Gastrocnemius medialis (tissue), 4 donors: ENCODE data around the gene XYLT1.

Experiments used
- CTCF ChIP-seq, 5 experiments: fragments of 450-650 bp in 3 of 5; fragments of 200-600 bp in 2 of 5; sonication (generic) in 2 of 5; IDR thresholded peaks in 4 of 5; conservative IDR thresholded peaks in 1 of 5; 1 replicate in 4 of 5; 2 replicates in 1 of 5; pipeline ENCODE4 v1.5.1; 2016 to 2019; ENCODE audit warnings: antibody characterized with exemption in 5 of 5, mild to moderate bottlenecking in 3 of 5, moderate library complexity in 3 of 5
- POLR2A ChIP-seq, 2 donors: fragments of 450-650 bp; IDR thresholded peaks; one replicate each; pipeline ENCODE4 v1.6.1; 2017; ENCODE audit warnings: antibody characterized with exemption in 2 of 2, mild to moderate bottlenecking in 2 of 2, moderate library complexity in 2 of 2

GRCh38 chr16:17364319-17365210, 106.2 kb downstream of the XYLT1 start:
- TF ChIP-seq CTCF (IDR thresholded peaks at IDR 0.05 in 4 of 5, conservative IDR thresholded peaks at IDR 0.05 in 1 of 5) (no peak), POLR2A (IDR thresholded peaks at IDR 0.05) (no peak)
